Activated T-cell treated with anti-CD3 and anti-CD28 coated beads for 1 hour (primary cell): Measurements from ENCODE around the gene DPF1.

Experiments
- DNase-seq: peaks from one replicate; pipeline ENCODE4 v3.0.0-alpha.2; 2020; ENCODE audit warnings: low read depth

The DPF1 gene

GRCh38 chr19:38221421-38221820 is 2.6 kb downstream of the DPF1 start:
- DNase-seq: no peak

GRCh38 chr19:38219221-38219620 is 4.8 kb downstream of the DPF1 start:
- no peak for DNase-seq

- no peak for DNase-seq
These were observed 5.8 kb downstream of the DPF1 start for GRCh38 chr19:38218204-38218603.

DNA sequence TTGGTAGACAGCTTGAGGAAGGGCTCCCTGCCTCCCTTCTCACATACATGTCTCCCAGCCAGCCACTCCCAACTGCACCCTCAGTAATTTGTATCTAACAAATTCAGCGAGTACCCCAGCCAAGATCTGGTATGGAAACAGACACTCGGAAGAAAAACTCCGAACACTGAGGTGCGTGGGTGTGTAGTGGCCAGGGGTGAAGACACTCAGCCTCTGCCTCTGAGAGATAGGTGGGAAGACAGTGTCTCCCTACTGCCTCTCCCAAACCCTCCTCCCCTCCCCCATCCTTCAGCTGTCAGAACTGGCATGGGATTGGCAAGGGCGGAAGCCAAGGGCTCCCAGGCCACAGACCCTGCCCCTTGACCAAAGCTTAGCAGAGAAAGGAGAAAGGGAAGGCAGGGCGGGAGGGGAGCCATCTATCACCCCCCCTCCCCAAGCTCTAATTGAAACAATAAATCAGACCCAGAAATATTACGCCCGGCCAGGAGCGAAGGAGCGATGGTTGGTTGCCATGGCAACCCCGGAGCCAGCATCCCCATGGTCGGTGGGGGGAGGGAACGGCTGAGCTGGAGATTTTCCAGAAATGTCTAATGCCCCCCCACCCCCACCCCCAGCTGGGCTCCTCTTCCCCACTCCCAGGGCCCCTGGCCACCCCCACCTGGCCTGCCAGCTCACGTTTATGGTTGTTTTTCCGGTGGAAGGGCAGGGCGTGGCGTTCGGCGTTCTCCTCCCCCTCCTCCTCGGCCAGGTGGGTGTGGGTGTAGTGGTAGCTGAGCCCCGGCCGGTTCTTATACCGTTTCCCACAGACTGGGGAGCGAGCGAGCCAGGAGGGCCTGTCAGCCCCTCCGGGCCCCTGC is 7.0 kb downstream of the DPF1 start:
- DNase-seq: no peak

DNA sequence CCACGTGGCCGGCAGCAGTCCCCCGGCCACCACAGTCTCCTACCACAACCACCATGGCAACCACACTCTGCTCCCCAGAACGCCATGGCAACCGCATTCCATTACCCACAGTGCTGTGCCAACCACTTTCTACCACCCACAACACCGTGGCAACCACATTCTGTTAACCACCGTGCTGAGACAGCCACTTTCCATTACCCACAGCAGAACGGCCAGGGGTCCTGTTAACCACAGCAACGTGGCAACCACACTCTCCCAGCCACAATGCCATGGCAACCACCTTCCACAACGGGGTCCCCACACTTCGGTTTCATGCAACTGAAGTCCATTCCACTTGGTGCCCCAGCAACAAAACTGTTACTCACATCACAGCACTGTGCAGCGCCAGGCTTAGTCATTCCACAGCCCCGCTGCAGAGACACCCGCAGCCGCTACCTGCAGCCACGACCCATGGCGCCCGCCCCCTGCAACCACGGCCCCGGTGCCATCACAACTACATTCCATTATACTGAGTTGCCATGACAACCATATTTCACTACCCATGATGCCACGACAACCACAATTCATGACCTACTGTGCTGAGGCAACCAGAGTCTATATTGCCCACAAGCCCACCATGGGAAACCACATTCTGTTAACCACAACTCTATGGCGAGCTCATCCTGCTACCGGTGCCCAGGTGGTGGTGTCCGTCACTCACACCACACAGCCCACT is 10.0 kb downstream of the DPF1 start:
- peak; percentile 13 for DNase-seq

DNA sequence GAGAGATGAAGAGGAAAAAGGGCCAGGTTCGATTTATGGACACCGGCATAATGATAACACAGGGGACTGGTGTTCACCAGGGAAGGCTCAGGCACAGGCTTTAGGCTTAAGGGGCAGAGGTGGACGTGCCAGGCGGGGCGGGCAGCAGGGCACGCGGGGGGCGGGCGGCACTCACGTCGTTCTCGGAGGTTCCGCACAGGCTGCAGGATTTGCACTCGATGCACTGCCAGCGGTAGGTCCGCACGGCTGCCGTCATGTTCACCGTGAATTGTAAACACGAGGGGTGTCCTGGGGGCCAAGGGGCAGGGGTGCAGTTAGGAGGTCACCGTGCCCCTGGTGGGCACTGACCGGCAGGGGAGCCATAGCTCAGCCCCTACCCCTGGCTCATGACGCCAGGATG is 10.6 kb downstream of the DPF1 start:
- DNase-seq: no peak

GRCh38 chr19:38211766-38212165 is 12.3 kb downstream of the DPF1 start:
- no peak for DNase-seq

- no peak for DNase-seq
These were observed 12.9 kb downstream of the DPF1 start for GRCh38 chr19:38211151-38211591.

GRCh38 chr19:38210458-38210987 is 13.5 kb downstream of the DPF1 start:
- DNase-seq: no peak

- DNase-seq: no peak
These were observed 14.2 kb downstream of the DPF1 start for GRCh38 chr19:38209671-38210457.

DNA sequence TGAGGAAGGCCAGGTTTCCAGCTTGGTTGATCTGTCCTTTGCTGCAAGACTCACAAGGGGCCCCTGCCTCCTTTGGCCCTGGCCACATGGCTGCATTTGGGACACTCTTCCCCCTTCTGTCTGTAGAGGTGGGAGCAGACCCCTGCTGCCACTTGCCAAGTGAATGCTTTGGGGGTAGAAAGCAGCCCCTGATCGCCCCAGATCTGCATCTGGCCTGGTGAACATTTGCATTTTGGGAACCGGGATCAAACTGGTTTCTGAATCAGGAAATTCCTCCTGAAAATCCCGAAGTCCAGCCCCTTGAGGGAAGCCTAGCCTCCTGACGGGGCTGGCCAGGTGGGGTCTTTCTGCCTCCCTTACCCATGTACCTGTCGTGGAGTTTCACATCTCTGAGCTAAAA is 14.9 kb downstream of the DPF1 start:
- DNase-seq: no peak

GRCh38 chr19:38208571-38208970 is 15.5 kb downstream of the DPF1 start:
- DNase-seq: no peak

GRCh38 chr19:38207543-38207942 is 16.5 kb downstream of the DPF1 start:
- no peak for DNase-seq

- DNase-seq: no peak
These were observed 17.1 kb downstream of the DPF1 start for GRCh38 chr19:38206928-38207327.

GRCh38 chr19:38206006-38206745 is 17.8 kb downstream of the DPF1 start:
- no peak for DNase-seq

DNA sequence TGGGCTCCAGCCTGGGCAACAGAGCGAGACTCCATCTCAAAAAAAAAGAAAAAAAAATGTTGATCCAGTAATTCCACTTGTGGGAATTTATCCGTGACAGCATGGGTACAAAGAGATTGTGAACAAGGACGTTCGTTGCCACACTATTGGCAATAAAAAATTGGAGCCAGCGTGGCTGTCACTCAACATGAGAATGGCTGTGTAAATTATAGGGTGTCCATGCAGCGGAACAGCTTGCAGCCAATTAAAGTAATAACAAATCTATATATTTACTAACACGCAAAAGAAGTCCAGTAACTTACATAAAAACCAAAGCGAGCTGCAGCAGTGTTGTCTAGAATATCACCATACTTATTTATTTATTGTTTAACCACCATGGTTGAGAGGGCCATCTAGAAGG is 19.3 kb downstream of the DPF1 start:
- no peak for DNase-seq

DNA sequence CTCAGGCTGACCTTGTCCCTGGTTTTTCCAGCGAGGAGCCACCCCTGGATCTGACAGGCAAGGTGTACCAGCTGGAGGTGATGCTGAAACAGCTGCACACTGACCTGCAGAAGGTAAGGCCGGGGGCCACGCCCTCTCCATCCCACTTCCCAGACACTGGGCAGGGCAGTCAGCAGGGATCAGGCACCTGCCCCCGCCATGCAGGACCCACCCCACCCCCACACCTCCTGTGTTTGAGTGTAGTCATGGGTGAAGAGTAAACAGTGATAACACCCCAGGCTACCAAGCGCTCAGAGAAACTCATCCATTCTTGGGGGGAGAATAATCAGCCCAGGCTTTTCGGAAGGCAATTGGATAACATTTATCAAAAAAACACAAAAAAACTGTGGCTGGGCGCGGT is 19.9 kb downstream of the DPF1 start:
- no peak for DNase-seq

GRCh38 chr19:38203197-38203596 is 20.8 kb downstream of the DPF1 start:
- DNase-seq: no peak

GRCh38 chr19:38202504-38202903 is 21.5 kb downstream of the DPF1 start:
- no peak for DNase-seq

- no peak for DNase-seq
These were observed 22.3 kb downstream of the DPF1 start for GRCh38 chr19:38201731-38202130.

DNA sequence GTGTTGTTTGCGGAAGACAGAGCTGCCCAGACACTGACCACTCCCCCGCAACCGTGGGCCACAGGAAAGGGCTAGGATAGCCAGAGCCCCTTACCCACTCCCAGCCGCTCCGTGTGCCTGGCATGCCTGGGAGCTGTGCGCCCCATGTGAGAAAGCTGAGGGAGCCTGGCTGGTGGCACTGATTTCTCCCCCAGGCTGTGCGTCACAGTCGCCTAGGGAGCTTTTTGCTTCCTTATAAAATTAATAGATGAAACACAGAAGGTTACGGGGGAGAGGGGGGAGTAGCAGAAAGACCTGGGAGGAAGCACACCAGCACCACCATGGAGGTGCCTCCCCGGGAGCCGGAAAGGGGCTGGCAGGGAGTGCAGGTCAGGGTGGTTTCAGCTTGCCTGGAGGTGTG is 24.7 kb downstream of the DPF1 start:
- DNase-seq: no peak
